Neuronal stem cell (in vitro differentiated cells): ENCODE measurements around the gene IGFL2.
"Not testable (repeated sequence)": the region's sequence is repeated elsewhere in the genome, so short reads cannot be mapped to it uniquely, and the experiment has no call there.

Experiments
- DNase-seq: peaks from one replicate; pipeline ENCODE4 v3.0.0-alpha.2; 2013; ENCODE audit warnings: low spot score
- H2AFZ ChIP-seq: one replicate; pipeline ENCODE4 v1.6.1; 2013; ENCODE audit warnings: mild to moderate bottlenecking, low read length, inconsistent platforms
- H2AK5ac ChIP-seq: 2 replicates; pipeline ENCODE4 v1.6.1; 2013; ENCODE audit warnings: low read depth, mild to moderate bottlenecking, inconsistent platforms, low read length, moderate library complexity, mixed read lengths
- H2BK120ac ChIP-seq: 2 replicates; pipeline ENCODE4 v1.6.1; 2013; ENCODE audit warnings: low read depth, mild to moderate bottlenecking, inconsistent platforms, low read length, moderate library complexity, mixed read lengths
- H2BK12ac ChIP-seq: one replicate; pipeline ENCODE4 v1.6.1; 2013; ENCODE audit warnings: low read length, inconsistent platforms
- H2BK15ac ChIP-seq: 2 replicates; pipeline ENCODE4 v1.6.1; 2013; ENCODE audit warnings: mild to moderate bottlenecking, low read length, inconsistent platforms, mixed read lengths
- H2BK5ac ChIP-seq: one replicate; pipeline ENCODE4 v1.6.1; 2013; ENCODE audit warnings: inconsistent platforms, mild to moderate bottlenecking, low read length, moderate library complexity
- H3K14ac ChIP-seq: one replicate; pipeline ENCODE4 v1.6.1; 2013; ENCODE audit warnings: low read length, inconsistent platforms
- H3K18ac ChIP-seq: 2 replicates; pipeline ENCODE4 v1.6.1; 2013; ENCODE audit warnings: low read length, inconsistent platforms
- H3K23ac ChIP-seq: 2 replicates; pipeline ENCODE4 v1.6.1; 2013; ENCODE audit warnings: low read depth, mild to moderate bottlenecking, mixed read lengths, low read length, inconsistent platforms; ENCODE audit not compliant: poor library complexity
- H3K27ac ChIP-seq: replicated peaks from 3 replicates; pipeline ENCODE4 v1.5.1; 2013; ENCODE audit warnings: low read length, inconsistent platforms
- H3K27me3 ChIP-seq, 3 experiments: 2 replicates each; pipeline ENCODE4 v1.6.1; 2013; ENCODE audit warnings: low read length in 3 of 3, mild to moderate bottlenecking in 2 of 3, inconsistent platforms in 1 of 3, low read depth in 1 of 3, mixed read lengths in 1 of 3, moderate library complexity in 1 of 3; ENCODE audit not compliant: control insufficient read depth in 3 of 3, insufficient read depth in 3 of 3
- H3K36me3 ChIP-seq, 2 donors: replicated peaks in 1 of 2; 2 replicates each; pipeline ENCODE4 v1.6.1; 2013; ENCODE audit warnings: low read length in 2 of 2; ENCODE audit not compliant: control insufficient read depth in 2 of 2, insufficient read depth in 2 of 2
- H3K4ac ChIP-seq: 2 replicates; pipeline ENCODE4 v1.6.1; 2013; ENCODE audit warnings: inconsistent platforms, mild to moderate bottlenecking, low read length, moderate library complexity
- H3K4me1 ChIP-seq, 2 donors: 1 replicate in 1 of 2; 2 replicates in 1 of 2; pipeline ENCODE4 v1.6.1; 2013; ENCODE audit warnings: low read length in 2 of 2, low read depth in 1 of 2; ENCODE audit not compliant: control insufficient read depth in 2 of 2, insufficient read depth in 1 of 2
- H3K4me2 ChIP-seq: one replicate; pipeline ENCODE4 v1.6.1; 2013; ENCODE audit warnings: mild to moderate bottlenecking, low read length, inconsistent platforms; ENCODE audit not compliant: insufficient read depth, poor library complexity, severe bottlenecking
- H3K4me3 ChIP-seq, 2 donors: 2 replicates each; pipeline ENCODE4 v1.5.1; 2013; ENCODE audit warnings: low read length in 2 of 2, mild to moderate bottlenecking in 2 of 2, inconsistent platforms in 1 of 2, moderate library complexity in 1 of 2
- H3K79me1 ChIP-seq: one replicate; pipeline ENCODE4 v1.6.1; 2013; ENCODE audit warnings: low read depth, mild to moderate bottlenecking, inconsistent platforms, low read length, moderate library complexity
- H3K9ac ChIP-seq: one replicate; pipeline ENCODE4 v1.6.1; 2013; ENCODE audit warnings: mild to moderate bottlenecking, low read depth, low read length, inconsistent platforms; ENCODE audit not compliant: poor library complexity
- H3K9me3 ChIP-seq, 2 donors: replicated peaks in 1 of 2; 2 replicates each; pipeline versions ENCODE3 to v1.6.1; 2013; ENCODE audit warnings: low read length in 2 of 2, mild to moderate bottlenecking in 2 of 2, inconsistent platforms in 1 of 2, low read depth in 1 of 2, mixed read lengths in 1 of 2, moderate library complexity in 1 of 2; ENCODE audit not compliant: control insufficient read depth in 2 of 2, insufficient read depth in 1 of 2
- H4K8ac ChIP-seq: one replicate; pipeline ENCODE4 v1.6.1; 2013; ENCODE audit warnings: low read depth, mild to moderate bottlenecking, inconsistent platforms, low read length, moderate library complexity
- H4K91ac ChIP-seq: one replicate; pipeline ENCODE4 v1.6.1; 2013; ENCODE audit warnings: low read length, low read depth, mild to moderate bottlenecking, inconsistent platforms; ENCODE audit not compliant: poor library complexity
- WGBS, 2 donors: extraction: QIAGEN DNeasy Blood & Tissue Kit; methylation state at CpG; one replicate each; pipeline ENCODE4 v1.1.7; 2013; ENCODE audit warnings: missing lambda C conversion rate in 2 of 2, mixed read lengths in 1 of 2; ENCODE audit not compliant: insufficient read length in 2 of 2, insufficient replicate concordance in 1 of 2; ENCODE audit errors: extremely low coverage in 2 of 2; 5-methylcytosine and 5-hydroxymethylcytosine counted together

The IGFL2 gene

DNA sequence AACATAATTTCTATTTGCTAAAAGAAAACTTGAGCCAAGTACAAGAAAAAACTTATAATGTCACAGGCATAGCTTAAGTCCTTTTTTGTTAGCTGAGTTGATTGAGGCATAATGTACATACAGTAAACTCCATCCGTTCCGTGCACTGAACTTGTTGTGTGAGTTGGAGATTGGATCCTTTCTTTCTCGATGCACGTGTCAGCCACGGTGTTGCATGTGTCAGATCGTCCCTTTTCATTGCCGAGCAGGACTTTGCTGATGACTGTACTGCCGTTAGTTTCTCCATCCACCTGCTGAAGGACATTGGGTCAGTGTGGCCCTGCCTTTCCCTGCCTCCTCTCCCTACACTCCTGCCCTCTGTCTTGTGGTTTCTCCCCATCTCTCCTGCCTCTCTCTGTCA is 34.4 kb downstream of the IGFL2 start:
- H3K4me2 ChIP-seq: no peak overlapping the region
- no peak for DNase-seq
- H4K8ac ChIP-seq: no peak overlapping the region
- H3K4me1 ChIP-seq: peaks cover 4 to 5% of the 10 kb centered on the region in 2 donors
- H2AFZ ChIP-seq: no peak overlapping the region
- H3K18ac ChIP-seq: no peak overlapping the region
- no peak overlapping the region for H4K91ac ChIP-seq
- H2BK5ac ChIP-seq: no peak overlapping the region
- H3K36me3 ChIP-seq: no peaks in the 10 kb centered on the region
- no CpG with 5 or more reads among the region's 8 CpGs for WGBS, 2 donors
- H3K14ac ChIP-seq: no peak overlapping the region
- no peak overlapping the region for H3K9ac ChIP-seq
- no peak overlapping the region for H3K27ac ChIP-seq
- H3K4ac ChIP-seq: no peak overlapping the region
- peak overlapping the region; percentile 62 for H3K23ac ChIP-seq
- H2BK15ac ChIP-seq: no peak overlapping the region
- H2BK12ac ChIP-seq: no peak overlapping the region
- H3K4me3 ChIP-seq: no peak overlapping the region
- H2BK120ac ChIP-seq: no peak overlapping the region
- H3K27me3 ChIP-seq: peaks cover 0 to 12% (median 2%) of the 10 kb centered on the region in 3 experiments
- no peak overlapping the region for H2AK5ac ChIP-seq
- no peaks in the 10 kb centered on the region for H3K79me1 ChIP-seq
- H3K9me3 ChIP-seq: no peaks in the 10 kb centered on the region

DNA sequence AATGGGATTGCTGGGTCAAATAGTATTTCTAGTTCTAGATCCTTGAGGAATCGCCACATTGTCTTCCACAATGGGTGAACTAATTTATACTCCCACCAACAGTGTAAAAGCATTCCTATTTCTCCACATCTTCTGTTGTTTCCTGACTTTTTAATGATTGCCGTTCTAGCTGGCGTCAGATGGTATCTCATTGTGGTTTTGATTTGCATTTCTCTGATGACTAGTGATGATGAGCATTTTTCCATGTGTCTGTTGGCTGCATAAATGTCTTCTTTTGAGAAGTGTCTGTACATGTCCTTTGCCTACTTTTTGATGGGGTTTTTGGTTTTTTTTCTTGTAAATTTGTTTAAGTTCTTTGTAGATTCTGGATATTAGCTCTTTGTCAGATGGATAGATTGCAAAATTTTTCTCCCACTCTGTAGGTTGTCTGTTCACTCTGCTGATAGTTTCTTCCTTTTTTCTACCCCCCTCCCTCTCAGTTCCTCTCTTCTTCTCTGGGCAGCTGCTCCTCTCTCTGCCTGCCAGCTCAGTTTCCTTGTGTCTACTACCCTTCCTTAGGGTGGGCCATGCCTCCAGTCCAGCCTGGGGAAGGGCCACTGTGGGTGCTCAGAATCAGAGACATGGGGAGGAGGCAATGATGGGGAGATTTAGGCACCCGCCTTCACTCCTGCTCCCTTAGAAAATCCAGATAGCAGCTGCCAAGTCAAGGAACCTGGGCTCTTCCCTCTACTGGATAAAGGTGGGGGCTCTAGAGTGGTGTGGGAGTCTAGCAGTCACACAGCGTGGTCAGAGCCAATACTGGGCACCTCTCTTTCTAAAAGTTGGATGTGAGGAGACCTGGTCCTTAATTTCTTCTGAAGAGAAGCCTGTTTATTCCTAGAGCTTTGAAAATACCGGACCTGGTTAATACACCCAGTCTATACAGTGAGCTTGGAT is 37.0 kb downstream of the IGFL2 start:
- Histone ChIP-seq H2AK5ac (peak overlapping the region; percentile 47), H3K27me3 (peaks cover 0 to 18% (median 0%) of the 10 kb centered on the region in 3 experiments)
- not testable (repeated sequence) for H3K27ac ChIP-seq, H2BK15ac ChIP-seq, H3K9ac ChIP-seq, H2BK120ac ChIP-seq, H3K4me1 ChIP-seq, H3K4me2 ChIP-seq, H3K18ac ChIP-seq, H4K91ac ChIP-seq, H3K4ac ChIP-seq, H2BK12ac ChIP-seq, H3K23ac ChIP-seq, H4K8ac ChIP-seq, H3K9me3 ChIP-seq, H2AFZ ChIP-seq, H3K79me1 ChIP-seq, H3K36me3 ChIP-seq, H2BK5ac ChIP-seq, DNase-seq, H3K4me3 ChIP-seq, H3K14ac ChIP-seq
- no CpG with 5 or more reads among the region's 6 CpGs for WGBS, 2 donors

DNA sequence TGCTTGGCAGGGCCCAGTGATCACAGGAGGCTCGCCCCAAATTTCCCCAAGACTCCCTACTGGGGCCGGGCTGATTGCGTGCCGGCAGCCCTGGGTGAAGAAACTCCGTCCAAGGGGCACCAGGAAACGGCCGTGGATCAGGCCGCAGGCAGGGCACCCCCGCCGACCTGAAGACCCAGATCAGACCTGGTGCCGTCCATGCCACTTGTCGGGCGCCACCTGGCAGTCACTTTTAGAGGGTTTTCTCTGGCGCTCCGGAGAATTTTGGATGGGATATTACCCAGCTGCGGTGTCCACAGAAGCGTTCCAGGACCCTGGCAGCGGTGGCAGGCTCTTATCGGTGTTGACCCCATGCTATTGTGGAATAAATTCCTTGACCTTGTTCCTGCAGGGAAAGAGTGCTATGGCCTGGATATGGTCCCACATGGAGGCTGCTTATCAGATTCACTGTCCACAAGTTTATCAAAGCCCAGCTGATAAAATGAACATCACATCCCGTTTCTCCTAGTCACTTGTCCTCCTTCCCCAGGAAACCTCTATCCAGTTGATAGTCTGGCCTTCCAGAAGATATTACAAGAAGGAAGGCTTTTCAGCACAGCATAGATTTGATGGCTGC is 38.2 kb downstream of the IGFL2 start:
- no peak overlapping the region for H2BK5ac ChIP-seq
- peak overlapping the region; percentile 72 for H2AK5ac ChIP-seq
- H3K4ac ChIP-seq: no peak overlapping the region
- H3K36me3 ChIP-seq: no peaks in the 10 kb centered on the region
- H2BK15ac ChIP-seq: no peak overlapping the region
- WGBS, 2 donors: no CpG with 5 or more reads among the region's 20 CpGs
- H2BK12ac ChIP-seq: no peak overlapping the region
- peak overlapping the region; percentile 55 for H2AFZ ChIP-seq
- no peak overlapping the region for H3K4me2 ChIP-seq
- no peak overlapping the region for H3K9ac ChIP-seq
- H3K4me1 ChIP-seq: peaks cover 2 to 4% of the 10 kb centered on the region in 2 donors
- H3K18ac ChIP-seq: peak overlapping the region; percentile 72
- H4K8ac ChIP-seq: no peak overlapping the region
- H3K23ac ChIP-seq: no peak overlapping the region
- no peak overlapping the region for H4K91ac ChIP-seq
- no peaks in the 10 kb centered on the region for H3K79me1 ChIP-seq
- no peak overlapping the region for H3K14ac ChIP-seq
- H3K9me3 ChIP-seq: no peaks in the 10 kb centered on the region
- no peak for DNase-seq
- no peak overlapping the region for H3K27ac ChIP-seq
- no peak overlapping the region for H2BK120ac ChIP-seq
- H3K27me3 ChIP-seq: peaks cover 0 to 30% (median 0%) of the 10 kb centered on the region in 3 experiments
- no peak overlapping the region for H3K4me3 ChIP-seq

DNA sequence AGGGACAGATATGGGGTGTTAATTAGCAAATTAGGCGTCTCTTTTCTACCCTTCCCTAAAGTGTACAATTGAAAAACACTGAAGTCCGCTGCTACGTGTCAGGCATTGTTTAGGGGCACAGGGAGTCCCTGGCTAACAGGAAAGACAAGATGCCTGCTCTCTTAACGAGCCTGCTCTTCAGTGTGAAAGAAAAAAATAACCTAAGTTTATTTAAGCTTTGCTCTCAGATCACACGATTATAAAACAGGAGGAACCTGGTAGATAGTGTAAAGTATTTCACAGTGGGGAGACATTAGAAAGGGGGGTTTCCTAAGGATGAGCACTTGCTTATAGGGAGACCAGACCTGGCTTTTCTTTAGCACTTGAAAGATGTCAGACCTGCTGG is 38.7 kb downstream of the IGFL2 start:
- Histone ChIP-seq H3K27ac (no peak overlapping the region), H3K4me2 (no peak overlapping the region)

More for the DNA sequence above, 38.7 kb downstream of the IGFL2 start:
- no peak overlapping the region for H3K9ac ChIP-seq
- no CpG with 5 or more reads among the region's 5 CpGs for WGBS, 2 donors
- no peak overlapping the region for H2AK5ac ChIP-seq
- H3K4me3 ChIP-seq: no peak overlapping the region
- no peak for DNase-seq
- peaks cover 0 to 33% (median 0%) of the 10 kb centered on the region in 3 experiments for H3K27me3 ChIP-seq
- H3K9me3 ChIP-seq: no peaks in the 10 kb centered on the region
- no peaks in the 10 kb centered on the region for H3K79me1 ChIP-seq
- no peak overlapping the region for H2BK120ac ChIP-seq
- no peaks in the 10 kb centered on the region for H3K36me3 ChIP-seq
- no peak overlapping the region for H2BK5ac ChIP-seq
- no peak overlapping the region for H4K91ac ChIP-seq
- no peak overlapping the region for H4K8ac ChIP-seq
- H2BK15ac ChIP-seq: no peak overlapping the region
- no peak overlapping the region for H3K14ac ChIP-seq
- H3K4ac ChIP-seq: no peak overlapping the region
- H2AFZ ChIP-seq: peak overlapping the region; percentile 55
- H3K18ac ChIP-seq: no peak overlapping the region
- H3K23ac ChIP-seq: no peak overlapping the region
- H3K4me1 ChIP-seq: peaks cover 2 to 4% of the 10 kb centered on the region in 2 donors
- no peak overlapping the region for H2BK12ac ChIP-seq
